T follicular helper cell (primary cell): Measurements from ENCODE around the gene MGAT4A.

Source experiments
- DNase-seq: peaks from one replicate; pipeline ENCODE4 v3.0.0-alpha.2; 2020; ENCODE audit warnings: low read depth

The MGAT4A gene

GRCh38 chr2:98658816-98659490 is 72.0 kb downstream of the MGAT4A start:
- DNase-seq = no peak

GRCh38 chr2:98656800-98657199 is 74.1 kb downstream of the MGAT4A start:
- no peak for DNase-seq

GRCh38 chr2:98654699-98655495 is 76.0 kb downstream of the MGAT4A start:
- DNase-seq = peak; percentile 44

GRCh38 chr2:98650998-98651397 is 79.9 kb downstream of the MGAT4A start:
- DNase-seq = no peak

DNA sequence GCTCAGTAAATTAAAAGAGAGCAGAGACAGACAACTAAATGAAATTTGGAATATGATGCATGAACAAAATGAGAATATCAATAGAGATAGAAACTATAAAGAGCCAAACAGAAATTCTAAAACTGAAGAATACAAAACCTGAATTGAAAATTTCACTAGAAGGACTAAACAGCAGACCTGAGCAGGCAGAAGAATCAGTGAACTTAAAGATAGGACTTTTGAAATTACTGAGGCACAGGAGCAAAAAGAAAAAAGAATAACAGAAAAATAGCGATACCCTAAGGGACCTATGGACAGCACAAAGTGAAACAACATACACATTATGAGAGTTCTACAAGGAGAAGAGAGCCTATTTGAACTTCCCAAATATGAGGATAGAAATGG is 80.9 kb downstream of the MGAT4A start:
- no peak for DNase-seq

DNA sequence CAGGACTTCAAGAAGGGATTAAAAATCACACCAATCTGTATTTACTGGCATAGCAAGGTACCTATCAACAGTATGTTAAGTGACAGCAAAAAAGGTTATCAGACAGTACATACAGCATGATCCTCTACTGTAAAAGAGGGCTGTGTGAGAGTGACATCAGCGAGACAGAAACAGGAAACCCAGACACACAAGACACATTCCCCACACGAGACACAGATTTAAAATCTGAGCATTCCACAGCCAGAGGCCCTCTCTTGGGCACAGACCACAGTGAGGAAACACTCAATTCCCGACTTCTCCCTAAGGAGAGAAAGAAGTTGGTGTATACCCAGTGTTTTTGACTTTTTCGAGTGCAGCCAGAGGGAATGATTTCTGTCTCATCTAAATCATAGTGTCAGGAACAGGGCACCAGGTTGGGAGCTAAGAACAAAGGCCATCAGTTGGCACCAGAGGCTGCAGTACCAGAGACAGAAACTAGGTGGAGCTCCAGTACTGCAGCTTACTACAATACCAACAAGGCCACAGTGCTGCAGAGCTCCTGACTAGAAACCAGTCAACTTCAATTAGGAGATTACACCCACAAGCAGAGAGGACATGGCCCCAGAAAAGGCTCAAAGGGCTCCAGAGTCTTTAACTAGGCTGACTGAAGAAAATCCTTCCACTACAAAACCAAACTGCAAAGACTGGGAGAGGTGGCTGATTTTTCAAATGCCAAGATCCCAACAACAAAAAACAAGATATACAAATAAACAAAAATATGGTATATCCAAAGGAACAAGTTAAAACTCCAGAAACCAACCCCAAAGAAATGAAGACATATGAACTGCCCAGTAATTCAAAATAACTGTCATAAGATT is 81.6 kb downstream of the MGAT4A start:
- DNase-seq = peak; percentile 74

DNA sequence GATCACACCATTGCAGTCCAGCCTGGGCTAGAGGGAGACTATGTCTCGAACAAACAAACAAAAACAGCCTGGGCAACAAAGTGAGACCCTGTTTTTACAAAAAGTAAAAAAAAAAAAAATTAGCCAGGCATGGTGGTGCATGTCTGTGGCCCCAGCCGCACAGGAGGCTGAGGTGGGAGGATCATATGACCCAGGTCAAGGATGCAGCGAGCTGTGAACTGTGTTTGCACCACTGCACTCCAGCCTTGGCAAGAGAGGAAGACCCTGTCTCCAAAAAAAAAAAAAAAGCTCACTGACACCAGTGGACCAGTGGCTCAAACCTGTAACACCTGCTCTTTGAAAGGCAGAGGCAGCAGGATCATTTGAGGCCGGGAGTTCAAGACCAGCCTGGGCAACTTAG is 82.5 kb downstream of the MGAT4A start:
- no peak for DNase-seq

GRCh38 chr2:98647636-98648035 is 83.3 kb downstream of the MGAT4A start:
- no peak for DNase-seq

GRCh38 chr2:98643496-98644100 is 87.3 kb downstream of the MGAT4A start:
- DNase-seq = no peak

GRCh38 chr2:98637401-98638147 is 93.4 kb downstream of the MGAT4A start:
- DNase-seq = peak; percentile 22

DNA sequence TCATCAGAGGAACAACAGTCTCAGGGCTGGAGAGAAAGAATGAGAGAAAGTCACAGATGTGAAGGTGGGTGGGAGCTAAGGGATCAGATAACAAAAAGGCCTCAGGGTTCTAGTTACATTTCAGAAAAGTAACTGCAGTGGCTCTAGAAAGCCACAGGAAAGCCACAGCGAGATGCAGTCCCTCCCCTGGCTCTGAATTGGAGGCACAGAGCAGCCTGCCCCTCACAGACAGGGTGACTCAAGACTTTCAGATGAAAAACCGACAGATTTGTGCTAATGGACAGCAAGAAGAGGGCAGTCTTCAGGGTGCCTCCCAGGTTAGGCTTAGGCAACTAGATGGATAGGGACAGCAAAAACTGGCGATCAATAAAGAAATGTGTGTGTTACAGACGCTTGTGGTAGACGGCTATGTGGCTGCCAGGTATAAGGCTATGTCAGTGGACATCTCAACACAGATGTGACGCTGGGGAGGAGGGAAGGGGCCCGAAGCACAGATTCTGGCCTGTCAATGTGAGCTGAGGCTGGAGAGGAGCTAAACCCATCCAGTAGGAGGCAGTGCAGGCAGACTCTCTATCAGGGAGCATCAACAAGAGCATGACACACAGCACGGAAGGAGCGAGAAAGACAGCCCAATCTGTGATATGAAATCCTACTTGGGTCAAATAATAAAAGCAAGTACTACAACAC is 96.4 kb downstream of the MGAT4A start:
- DNase-seq = peak; percentile 22

DNA sequence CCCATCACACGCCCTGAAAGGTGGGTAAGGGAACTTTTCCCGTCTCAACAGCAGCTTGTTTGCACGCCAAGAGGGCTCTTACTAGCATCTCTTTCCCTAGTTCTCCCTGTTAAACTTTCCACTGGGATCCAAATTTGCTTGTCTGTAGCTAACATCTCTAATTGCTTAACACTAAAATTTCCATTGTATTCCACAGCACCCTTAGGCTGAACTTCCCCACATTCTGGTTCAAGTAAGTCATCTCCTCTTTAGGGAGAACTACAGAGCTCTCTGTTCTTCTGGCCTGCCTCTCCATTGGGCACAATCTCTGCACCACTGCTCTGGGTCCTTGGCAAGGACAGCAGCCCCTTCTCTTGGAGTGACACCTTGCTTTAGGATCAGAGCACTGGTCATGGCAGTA is 98.6 kb downstream of the MGAT4A start:
- no peak for DNase-seq

DNA sequence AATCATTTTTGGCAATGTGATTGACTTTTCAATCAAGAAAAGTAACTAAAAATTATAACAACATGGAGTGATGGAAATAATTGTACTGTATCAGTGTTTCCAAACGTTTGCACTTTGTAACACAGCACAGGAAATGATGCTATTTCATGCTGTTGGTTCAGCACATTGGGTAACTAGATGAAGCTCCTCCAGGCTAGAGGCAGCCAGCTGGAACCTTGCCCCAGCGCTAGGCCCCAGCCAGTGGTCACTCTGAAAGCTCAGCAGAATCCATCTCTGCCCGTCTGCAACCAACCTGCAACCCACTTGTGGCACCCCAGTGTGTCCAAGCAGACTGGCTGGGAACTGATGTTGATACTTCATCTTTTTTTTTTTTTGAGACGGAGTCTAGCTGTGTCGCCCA is 107.3 kb downstream of the MGAT4A start:
- no peak for DNase-seq

GRCh38 chr2:98617149-98617548 is 113.8 kb downstream of the MGAT4A start:
- DNase-seq = no peak

- no peak for DNase-seq
Observed at GRCh38 chr2:98615481-98615880, 115.5 kb downstream of the MGAT4A start.

DNA sequence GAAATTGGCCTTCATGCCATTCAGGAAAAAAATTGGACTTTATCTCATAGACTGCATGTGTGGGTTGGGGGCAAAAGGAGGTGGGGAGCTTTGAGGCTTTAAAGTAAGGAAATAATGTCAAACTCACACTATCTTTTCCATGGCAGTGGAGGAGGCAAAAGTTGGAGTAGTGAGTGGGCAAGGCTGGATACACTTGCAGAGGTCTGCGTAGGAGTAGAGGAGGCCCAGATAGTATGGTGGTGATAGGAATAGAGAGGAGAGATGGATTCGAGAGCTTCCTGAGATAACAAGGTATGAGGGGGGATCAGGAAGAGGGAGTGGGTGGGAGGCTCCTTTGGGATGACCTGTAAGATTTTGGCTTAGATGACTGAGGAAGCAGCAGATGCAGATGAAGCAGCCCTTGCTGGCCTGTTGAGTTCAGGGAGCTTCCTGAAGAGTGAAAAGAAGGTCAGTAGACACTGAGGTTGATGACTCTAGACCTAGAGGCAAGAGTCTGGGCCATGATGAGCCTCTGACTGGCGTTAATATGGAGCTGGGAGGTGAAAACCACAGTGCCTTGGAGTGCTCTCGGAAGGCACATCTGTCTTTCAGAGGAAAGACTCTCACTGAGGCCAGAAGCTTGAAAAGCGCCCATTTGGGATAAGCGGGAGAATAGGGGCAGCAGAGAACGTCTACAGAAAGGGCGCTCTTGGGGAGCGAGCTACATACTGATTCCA is 116.8 kb downstream of the MGAT4A start:
- no peak for DNase-seq

DNA sequence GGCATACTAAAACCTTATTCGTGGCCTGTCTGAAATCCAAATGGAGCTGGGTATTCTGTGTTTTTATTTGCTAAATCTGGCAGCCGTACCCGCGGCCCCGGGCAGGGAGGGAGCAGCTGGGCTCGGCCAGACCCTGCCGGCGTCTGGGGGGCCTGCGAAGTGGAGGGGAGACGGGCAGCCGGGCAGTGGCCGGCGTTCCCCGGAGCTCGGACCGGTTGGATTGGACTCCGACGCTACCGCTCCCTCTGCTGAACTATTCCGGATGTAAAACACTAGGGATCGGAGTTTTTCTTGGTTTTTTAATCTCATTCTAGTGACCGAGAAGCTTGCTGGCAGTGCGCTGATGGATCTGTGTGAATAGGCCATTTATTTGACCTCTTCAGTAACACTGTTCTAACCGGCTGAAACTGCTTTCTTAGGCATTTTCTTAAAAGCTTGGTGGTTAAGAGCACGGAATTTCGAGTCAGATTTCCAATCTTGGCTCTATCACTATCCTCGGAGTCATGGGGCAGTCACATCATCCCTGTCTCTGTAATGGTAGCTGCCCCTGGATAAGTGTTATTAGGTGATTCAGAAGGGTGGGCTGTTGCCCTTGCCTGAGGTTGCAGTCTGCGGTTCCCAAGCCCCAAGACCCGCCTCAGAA is 121.8 kb downstream of the MGAT4A start:
- no peak for DNase-seq

- peak; percentile 79 for DNase-seq
Observed at GRCh38 chr2:98608116-98608961, 122.6 kb downstream of the MGAT4A start, which contains the start of the genes COA5 and UNC50. COA5 (minus strand) TSS chr2:98608512; CDS start chr2:98608405, 107 bp downstream. UNC50 (plus strand) TSS chr2:98608589; CDS start chr2:98609760, 1,171 bp downstream.

- DNase-seq = no peak
Observed at GRCh38 chr2:98607741-98608115, 123.2 kb downstream of the MGAT4A start.
